DMS114 treated with DMSO at 0.1 percent for 48 hours (cell line): ENCODE data around the gene HES5.

Source experiments
- DNase-seq: peaks from one replicate; lab custom pipeline; 2025; ENCODE audit not compliant: unreplicated experiment; lab: John Stamatoyannopoulos, UW

HES5 gene

DNA sequence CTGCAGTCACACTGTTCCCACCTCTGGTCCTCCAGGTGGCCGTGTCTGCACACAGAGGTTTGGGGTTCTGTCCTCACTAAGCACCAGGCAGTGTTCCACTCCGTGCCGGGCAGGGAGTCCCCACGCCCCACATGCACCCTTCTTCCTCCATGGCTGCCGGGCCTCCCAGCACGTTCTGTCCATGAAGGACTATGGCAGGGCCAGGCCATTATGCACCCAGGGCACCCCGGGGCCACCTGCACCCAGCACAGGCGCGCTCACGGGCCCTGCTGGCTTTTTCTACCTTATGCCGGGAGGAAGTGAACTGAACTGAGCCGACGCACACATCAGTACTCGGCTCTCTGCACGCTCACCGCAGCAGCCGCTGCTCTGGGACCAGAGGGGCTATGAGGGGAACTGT lies 13.9 kb downstream of the HES5 start:
- no peak for DNase-seq

DNA sequence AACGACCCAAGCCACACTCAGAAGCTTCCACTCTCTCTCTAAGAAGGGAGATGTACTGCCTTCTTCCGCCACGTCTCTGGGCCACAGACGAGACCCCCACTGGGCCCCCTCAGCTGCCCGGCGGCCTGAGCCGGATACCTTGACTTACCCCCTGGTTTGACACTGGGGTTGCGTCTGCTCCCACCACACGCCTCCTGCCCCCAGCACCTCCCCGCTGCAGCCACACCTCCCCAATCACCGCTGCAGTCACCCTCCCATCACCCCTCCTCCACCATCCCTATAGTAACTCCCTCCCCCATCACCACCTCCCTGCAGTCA lies 14.3 kb downstream of the HES5 start:
- no peak for DNase-seq

DNA sequence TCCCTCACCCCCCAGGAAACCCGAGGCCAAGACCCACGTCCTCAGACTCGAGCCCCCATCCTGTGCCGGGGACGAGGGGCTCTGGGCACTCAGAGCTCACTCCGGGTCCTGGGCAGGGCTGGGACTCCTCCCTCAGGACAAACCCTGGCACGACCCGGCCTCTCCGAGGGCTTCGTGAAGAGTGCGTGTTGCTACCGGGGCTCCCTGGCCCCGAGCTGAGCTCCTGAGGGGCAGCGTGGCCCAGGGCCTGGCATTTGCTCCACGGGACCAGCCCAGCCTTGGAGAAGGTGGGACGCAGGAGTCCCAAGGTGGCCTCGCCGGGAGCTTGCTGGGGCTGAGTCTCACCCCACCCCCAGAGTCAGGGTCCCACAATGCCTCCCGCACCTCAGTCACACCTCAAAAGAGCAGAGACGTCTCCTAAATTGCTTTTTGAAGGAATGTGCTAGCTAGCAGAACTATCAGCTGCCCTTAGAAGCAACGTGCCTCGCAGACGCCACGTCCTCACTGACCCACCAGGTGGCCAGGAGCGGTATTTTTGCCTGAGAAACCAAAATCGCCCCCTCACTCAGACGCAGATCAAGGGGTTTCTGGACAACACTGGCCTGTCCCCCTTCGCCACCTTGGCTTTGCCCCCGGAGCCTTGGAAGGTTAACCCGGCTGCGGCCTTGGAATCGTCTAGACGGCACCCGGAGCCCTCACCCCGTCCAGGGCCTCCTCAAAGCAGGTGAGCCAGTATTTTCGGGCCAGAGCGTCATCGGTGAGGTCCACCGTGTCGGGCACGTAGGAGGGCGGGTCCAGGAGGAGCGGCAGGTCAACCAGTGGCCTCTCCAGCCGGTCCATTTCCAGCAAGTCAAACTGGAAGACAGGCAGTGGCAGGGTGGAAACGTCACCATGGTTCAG lies 14.9 kb downstream of the HES5 start:
- no peak for DNase-seq

DNA sequence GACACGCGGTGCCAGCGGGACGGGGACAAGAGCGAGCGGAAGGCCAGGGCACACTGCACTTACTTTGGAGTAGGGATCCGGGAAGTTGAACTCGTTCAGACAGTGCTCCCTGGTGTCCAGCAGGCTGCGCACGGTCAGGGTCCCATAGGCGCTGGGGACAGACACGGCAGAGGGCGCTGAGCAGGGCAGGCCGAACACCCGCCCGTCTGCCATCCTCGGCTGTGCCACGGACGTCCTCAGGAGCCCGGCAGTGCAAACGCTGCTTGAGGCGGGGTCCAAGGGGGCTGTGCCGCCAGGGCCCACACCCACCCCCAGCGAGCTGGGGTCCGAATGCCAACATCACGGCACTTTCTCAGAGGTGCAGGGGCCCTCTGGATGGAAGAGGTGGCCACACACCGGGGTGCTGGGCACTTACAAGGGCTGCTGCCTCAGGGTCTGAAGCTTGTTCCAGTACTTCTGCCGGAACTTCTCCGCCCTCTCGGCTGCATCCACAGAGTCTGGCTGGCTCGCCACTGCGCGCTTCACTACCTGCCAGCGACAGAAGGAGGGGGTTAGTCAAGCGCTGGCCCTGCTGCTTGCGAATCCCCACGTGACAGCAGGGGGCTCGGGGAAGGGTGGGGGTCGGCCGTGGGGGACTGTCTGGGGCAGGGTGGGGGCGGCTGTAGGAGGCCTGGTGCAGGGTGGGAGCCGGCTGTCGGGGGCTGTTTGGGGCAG lies 16.0 kb downstream of the HES5 start:
- no peak for DNase-seq

DNA sequence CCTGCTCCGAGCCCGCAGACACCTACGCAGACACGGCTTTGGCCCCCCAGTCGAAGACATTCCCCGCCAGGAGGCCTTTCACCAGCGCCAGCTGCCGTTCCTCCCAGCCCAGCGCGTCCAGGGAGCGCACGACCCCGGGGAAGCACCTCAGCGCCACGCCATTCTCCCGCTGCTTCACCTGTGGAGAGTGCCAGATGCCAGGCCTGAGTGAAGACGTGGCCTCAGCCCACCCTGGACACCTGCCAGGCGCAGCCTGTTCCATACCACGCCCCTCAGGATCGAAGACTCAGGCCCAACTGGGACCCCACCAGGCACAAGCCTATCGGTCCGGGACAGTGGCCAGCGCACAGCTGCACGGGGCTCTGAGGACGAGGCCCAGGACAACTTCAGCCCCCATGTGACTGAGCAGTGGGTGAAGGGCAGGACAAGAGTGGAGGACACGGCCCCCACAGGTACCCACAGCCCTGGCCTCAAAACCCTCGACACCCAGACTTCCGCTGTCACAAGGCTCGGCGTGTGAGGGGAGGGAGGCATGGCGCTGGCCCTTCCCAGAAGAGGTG lies 17.1 kb downstream of the HES5 start:
- no peak for DNase-seq

DNA sequence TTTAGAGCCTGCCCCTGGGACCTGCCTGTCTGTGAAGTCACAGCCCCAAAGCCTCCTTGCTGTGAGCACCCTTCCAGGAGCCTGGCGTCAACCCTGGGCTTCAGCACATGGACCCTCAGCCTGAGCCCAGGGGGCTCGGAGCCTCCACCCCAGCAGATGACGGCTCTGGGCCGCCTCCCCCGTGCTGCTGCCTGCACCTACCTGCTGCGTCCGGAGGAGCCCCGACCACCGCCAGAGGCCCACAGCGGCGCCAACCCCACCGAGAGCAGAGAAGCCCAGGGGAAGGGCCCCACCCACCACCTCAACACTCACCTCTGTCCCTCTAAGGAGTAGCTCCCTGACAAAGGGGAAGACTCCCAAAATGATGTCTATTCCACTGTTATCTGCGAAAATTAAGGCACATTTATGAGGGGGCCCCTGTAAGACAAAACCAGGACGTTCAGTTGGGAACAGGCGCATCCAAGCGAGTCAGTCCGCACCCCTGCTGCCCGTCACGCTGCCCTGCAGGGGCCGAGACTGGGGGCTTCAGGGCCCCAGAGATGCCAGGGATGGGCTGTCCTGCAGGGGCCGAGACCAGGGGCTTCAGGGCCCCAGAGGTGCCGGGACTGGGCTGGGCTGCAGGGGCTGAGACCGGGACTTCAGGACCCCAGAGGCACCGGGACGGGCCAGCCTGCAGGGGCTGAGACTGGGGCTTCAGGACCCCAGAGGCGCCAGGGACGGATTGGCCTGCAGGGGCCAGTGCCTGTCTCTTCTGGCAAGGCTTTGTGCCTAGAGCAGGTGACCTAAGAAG lies 19.5 kb downstream of the HES5 start:
- DNase-seq, result no peak

DNA sequence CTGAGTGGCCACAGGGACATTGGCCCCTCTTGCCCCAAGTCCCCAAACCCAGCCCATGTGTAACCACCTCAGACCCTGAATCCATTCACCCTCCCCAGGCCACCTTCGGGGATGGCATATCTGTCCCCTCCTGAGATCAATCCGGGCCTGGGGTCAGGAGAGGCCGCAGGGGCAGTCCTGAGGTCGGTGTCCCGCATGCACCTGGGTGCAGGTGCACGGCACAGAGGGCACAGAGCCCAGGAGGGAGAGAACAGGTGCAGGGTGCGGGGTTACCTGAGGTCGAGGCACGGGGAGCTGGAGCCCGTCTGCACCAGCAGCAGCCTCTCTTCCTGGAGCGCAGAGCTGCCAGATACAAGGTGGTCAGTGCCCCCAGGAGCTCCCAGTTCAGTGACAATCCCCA lies 20.5 kb downstream of the HES5 start:
- DNase-seq, result no peak

DNA sequence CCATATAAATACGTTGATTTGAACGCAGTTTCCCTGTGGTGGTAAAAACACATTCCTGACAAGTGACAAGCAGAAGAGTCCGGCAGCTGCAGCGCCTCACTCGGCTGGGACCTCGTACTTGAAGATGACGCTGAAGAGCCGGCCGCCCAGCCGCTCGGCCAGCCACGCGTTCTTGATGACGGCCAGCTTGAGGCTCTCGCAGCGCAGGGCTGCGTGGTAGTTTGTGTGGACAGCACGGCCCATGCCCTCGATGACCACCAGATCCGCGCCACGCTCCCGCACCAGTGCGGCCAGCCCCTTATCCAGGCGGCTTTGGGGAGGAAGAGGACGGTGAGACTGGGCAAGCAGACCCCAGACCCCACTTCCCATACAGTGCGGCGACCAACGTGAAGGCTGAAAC lies 21.3 kb downstream of the HES5 start:
- DNase-seq, result no peak

DNA sequence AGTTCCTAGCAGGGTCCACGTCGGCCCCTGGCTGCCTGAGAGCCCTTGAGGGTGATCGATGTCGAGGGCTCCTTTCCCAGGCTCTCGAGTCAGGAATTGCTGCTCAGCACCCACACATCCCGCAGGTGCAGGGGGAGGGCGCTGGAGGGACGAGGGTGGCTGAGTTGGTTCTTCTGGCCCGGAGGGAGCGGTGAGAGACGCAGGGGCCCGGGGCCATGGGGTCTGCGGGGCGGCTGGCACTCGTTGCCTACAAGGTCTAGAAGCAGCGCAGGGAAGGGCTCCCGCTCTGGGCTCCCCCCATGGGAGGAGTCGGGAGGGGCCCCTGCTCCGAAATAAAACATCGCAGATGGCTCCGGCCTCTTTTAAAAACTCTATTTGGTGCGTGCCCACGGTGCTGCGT lies 21.9 kb downstream of the HES5 start:
- no peak for DNase-seq

DNA sequence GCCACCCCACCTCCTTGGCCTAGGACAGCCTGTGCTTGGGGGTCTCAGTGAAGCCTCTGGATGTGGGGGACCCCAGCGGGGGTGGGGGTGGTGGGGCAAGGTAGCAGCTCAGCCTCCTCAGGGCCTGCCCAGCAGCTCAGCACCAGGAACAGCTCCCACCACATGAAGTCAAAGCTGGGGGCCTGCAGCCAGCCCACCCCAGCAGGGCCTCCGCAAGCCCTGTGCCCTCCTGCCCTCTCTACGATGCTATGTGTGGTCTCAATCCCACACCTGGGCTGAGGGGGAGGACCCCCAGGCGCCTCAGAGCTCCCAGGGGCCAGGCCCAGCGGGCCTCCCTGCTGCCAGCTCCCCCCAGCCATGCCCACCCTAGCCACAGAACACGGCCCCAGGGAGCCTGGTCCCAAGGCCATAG lies 22.3 kb downstream of the HES5 start:
- DNase-seq, result no peak

DNA sequence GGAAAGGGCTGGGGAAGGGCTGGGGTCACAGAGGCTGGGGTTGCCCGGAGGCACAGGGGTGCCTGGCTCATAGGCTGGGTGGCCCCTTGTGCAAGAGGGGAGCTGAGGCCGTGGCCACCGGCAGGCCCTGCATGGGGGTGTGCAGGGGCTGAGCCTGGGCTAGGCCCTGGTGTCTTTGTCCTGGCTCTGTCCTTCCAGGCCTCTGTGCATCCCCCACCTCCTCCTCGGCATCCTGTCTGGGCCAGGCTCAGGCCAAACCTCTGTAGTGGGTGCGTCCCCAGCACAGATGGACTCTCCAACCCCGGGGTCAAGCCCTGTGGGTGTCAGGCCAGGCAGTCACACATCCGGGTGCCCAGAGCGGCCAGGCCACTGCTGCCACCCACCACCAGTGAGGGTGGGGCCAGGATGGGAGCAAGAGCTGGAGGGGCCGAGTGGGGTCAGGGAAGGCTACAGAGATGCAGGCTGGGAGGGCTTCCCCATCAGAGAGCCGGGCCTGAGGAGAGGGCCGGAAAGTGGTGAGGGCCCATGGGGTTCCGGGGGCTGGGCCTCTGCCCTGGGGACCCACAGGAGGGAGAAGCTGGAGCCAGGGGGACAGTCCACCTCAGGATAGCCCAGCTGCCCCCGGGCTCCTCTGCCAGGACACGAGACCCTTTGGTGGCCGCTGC lies 23.0 kb downstream of the HES5 start:
- no peak for DNase-seq

DNA sequence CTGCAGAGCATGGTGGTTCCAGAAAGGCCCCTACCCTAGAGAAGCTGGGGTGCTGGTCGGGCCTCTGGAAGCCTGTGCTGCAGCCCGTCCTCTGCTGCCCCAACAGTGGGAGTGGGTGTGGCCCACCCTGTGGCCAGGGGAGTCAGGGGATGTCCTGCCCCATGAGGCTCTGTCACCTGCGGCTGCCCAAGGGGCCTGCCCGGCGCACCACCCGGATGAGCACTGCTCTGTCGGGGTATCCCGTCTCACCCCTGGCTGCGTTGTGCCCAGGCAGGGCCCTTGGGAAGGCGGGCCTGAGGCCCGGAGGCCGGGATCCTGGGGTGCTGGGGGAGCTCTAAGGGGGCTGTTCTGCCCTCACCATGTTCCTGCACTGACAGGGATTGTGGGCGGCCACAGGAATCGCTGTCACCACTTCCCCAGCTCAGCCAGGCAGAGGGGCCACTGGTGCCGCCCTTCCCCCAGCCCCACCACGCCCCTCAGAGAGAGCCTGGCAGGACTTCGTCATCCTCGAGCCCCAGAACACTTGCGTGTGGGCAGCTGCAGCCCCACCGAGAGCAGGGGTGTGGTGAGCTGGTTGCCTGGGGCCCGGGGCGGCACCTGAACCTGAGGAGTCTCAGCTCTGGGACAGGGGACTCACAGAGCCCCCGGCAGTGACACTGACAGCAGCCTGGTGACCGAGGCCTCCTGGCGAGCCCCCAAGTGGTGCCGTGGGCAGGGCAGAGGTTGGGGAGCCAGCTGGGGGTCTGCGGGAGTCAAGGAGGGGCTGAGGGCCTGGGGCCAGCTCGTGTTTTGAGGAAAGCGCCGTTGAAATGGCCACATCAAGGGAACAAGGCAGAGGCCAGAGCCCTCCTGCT lies 23.8 kb downstream of the HES5 start:
- DNase-seq, result no peak

DNA sequence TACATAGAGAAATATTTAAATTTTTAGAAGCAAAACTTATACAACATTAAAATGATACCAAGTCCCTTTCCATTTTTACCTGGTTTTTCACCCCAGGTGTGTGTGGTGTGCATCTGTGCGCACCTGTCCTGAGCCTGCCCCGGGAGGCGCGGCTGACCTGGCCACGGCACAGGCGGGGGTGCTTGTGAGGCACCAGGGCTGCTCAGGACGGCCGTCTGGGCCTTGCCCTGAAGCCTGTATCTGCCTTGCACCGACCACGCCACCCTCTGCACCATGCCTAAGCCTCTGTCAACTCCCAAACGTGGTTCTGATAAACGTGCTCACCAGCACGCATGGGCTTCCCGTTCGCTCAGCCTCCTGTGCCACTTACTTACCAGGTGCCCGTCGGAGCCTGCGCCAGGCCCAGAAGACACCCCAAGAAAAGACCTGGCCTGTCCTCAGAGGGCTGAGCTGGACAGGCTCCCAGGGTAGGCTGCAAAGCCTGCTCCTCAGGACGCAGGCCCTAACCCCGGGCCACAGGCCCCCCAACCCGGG lies 24.5 kb downstream of the HES5 start:
- DNase-seq, result no peak

DNA sequence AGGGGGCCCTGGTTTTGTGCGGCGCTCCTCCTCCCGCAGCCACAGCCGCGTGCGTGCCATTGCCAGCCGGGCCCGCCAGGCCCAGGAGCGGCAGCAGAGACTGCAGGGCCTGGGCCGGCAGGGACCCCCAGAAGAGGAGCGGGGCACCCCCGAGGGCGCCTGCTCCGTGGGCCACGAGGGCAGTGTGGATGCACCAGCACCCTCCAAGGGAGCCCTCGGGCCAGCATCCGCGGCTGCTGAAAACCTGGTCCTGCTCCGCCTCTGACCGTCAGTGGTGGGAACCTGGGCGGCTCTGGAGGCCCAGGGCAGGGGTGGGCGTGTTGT lies 25.2 kb downstream of the HES5 start:
- DNase-seq, result no peak

DNA sequence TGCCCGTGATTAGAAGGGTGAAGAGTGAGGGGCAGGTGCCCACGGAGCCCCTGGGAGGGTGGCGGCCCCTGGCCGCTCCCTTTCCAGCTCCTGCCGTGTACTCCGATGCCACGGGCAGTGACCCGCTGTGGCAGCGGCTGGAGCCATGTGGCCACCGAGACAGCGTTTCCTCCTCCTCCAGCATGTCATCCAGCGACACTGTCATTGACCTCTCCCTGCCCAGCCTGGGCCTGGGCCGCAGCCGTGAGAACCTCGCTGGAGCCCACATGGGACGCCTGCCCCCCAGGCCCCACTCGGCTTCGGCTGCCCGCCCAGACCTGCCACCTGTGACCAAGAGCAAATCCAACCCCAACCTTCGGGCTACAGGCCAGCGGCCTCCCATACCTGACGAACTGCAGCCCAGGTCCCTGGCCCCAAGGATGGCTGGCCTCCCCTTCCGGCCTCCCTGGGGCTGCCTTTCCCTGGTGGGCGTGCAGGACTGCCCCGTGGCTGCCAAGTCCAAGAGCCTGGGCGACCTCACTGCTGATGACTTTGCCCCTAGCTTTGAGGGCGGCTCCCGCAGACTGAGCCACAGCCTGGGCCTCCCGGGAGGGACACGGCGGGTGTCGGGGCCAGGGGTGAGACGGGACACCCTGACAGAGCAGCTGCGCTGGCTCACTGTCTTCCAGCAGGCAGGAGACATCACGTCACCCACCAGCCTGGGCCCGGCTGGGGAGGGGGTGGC lies 25.7 kb downstream of the HES5 start:
- no peak for DNase-seq

DNA sequence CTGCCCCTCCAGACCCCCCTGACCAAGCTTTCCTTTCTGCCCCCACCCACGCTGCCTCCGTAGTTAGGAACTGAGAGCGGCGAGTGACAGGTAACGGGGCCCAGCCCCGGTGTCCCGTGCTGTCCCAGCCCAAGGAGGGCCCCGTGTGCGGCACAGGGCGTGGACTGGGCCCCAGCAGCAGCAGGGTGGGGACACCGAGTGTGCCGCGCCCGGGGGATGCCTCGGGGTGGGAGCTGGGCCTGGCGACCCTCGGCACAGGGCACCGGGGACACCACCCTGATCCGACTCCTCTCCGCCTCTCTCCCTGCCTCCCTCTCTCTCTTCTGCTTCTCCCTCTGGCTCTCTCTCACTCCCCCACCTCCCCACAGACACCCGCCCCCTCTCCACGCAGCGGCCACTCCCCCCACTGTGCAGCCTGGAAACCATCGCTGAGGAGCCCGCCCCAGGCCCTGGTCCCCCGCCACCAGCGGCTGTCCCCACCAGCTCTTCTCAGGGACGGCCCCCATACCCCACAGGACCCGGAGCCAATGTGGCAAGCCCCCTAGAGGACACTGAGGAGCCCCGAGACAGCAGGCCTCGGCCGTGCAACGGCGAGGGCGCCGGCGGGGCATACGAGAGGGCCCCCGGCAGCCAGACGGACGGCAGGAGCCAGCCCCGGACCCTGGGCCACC lies 26.4 kb downstream of the HES5 start:
- no peak for DNase-seq

DNA sequence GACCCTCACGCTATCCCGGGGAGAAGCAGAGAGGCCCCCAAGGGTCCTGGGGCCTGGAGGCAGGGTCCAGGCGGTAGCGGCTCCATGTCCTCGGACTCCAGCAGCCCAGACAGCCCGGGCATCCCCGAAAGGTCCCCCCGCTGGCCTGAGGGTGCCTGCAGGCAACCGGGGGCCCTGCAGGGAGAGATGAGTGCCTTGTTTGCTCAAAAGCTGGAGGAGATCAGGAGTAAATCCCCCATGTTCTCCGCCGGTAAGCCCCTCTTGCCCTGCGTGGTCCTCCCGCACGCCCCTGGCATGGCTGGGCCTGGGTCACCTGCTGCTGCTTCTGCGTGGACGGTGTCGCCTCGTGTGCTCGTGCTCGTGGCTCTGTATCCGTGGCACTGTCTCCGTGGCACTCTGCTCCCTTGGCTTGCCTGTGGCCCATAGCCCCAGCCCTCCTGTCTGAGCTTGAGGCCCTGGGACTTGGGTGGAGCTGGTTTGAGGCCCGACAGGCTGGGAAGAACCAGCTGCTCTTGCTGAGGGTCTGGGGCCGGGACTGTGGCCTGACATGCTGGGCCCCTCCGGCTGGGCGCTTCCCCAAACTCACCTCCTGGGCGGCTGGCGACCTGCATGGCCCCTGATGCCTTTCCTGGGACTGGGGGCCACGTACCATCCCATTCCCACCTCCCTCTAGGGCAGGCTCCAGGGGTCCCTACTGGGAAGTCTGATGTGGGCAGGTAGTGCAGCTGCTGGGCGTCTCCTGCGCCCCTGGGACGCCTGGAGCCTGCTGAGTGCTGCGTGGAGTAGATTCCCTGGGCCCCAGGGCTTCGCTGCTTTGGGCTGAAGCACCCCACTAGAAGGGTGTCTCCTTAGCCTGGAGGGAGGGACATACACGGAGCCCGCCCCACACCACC lies 27.2 kb downstream of the HES5 start:
- DNase-seq, result no peak

DNA sequence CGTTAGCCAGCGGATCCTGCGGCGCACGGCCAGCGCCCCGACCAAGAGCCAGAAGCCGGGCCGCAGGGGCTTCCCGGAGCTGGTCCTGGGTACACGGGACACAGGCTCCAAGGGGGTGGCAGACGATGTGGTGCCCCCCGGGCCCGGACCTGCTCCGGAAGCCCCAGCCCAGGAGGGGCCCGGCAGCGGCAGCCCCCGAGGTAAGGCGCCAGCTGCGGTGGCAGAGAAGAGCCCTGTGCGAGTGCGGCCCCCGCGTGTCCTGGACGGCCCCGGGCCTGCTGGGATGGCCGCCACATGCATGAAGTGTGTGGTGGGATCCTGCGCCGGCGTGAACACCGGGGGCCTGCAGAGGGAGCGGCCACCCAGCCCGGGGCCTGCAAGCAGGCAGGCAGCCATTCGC lies 27.9 kb downstream of the HES5 start:
- DNase-seq, result no peak
